Upper lobe of left lung (tissue), 6 donors: Measurements from ENCODE around the gene GSG1L. TPM values are rescaled to one million over a fixed set of nuclear protein-coding genes. Genes with fewer than 3 reads are reported as not detected.
"Not testable (repeated sequence)": the region's sequence is repeated elsewhere in the genome, so short reads cannot be mapped to it uniquely, and the experiment has no call there.

ENCODE experiments used
- ATAC-seq, 2 donors: fragments of 200-7000 bp; cut with Tn5 transposase; one replicate each; pipeline ENCODE4 v1.9.1; 2022; ENCODE audit warnings: mild to moderate bottlenecking in 2 of 2, moderate library complexity in 2 of 2; ENCODE audit not compliant: low FRiP score in 2 of 2
- DNase-seq, 2 donors: peaks; one replicate each; pipeline ENCODE4 v3.0.0-alpha.2; 2019 to 2020
- H3K27ac ChIP-seq, 4 donors: fragments of 200-600 bp; sonication (generic); one replicate each; pipeline ENCODE4 v1.5.1; 2016 to 2019
- H3K27me3 ChIP-seq, 4 donors: fragments of 200-600 bp; sonication (generic); one replicate each; pipeline ENCODE4 v1.5.1; 2017 to 2019
- H3K36me3 ChIP-seq, 4 donors: fragments of 200-600 bp; sonication (generic); one replicate each; pipeline ENCODE4 v1.5.1; 2016 to 2019
- H3K4me1 ChIP-seq, 4 donors: fragments of 200-600 bp; sonication (generic); one replicate each; pipeline ENCODE4 v1.5.1; 2018 to 2019
- H3K4me3 ChIP-seq, 4 donors: fragments of 200-600 bp; sonication (generic); one replicate each; pipeline ENCODE4 v1.5.1; 2017 to 2019; ENCODE audit warnings: mild to moderate bottlenecking in 2 of 4, moderate library complexity in 1 of 4
- H3K9me3 ChIP-seq, 4 donors: fragments of 200-600 bp; sonication (generic); one replicate each; pipeline ENCODE4 v1.5.1; 2018 to 2019
- CTCF ChIP-seq, 6 experiments: fragments of 450-650 bp in 4 of 6; fragments of 200-600 bp in 2 of 6; sonication (generic) in 2 of 6; IDR thresholded peaks; one replicate each; pipeline ENCODE4 v1.5.1; 2016 to 2019; ENCODE audit warnings: antibody characterized with exemption in 6 of 6
- EP300 ChIP-seq, 4 donors: sonication (generic); formaldehyde crosslinking; IDR thresholded peaks; one replicate each; pipeline ENCODE4 v1.5.1; 2017; ENCODE audit warnings: antibody characterized with exemption in 4 of 4, control low read depth in 2 of 4
- POLR2A ChIP-seq, 4 donors: fragments of 450-650 bp; IDR thresholded peaks; one replicate each; pipeline ENCODE4 v1.5.1; 2016 to 2017; ENCODE audit warnings: antibody characterized with exemption in 4 of 4, mild to moderate bottlenecking in 2 of 4
- POLR2AphosphoS5 ChIP-seq, 2 donors: sonication (generic); formaldehyde crosslinking; IDR thresholded peaks; one replicate each; pipeline ENCODE4 v1.5.1; 2017; ENCODE audit warnings: antibody characterized with exemption in 2 of 2
- WGBS, 2 donors: methylation state at CpG; one replicate each; pipeline ENCODE4 v1.1.5; 2017 to 2018; 5-methylcytosine and 5-hydroxymethylcytosine counted together
- total RNA-seq, 6 donors: library from RNA; depleted of rRNA in 4 of 6; stranded (reverse); fragments of >200 nt in 4 of 6; gene quantifications; one replicate each; pipeline versions ENCODE4 v1.1.0 to v1.2.1, GENCODE V29; 2016 to 2021
- donor health status: DM: no; HTN: no; CAD: no; lungs with moderate emphysema.
- donor health status: DM: no; HTN: yes; CAD: no; lungs with severe emphysema.

Gene GSG1L
- total RNA-seq, 6 donors from 2014 or later: 2.2 TPM; not detected in 5

- no peak for TF ChIP-seq CTCF (IDR thresholded peaks at IDR 0.05)
- TF ChIP-seq POLR2AphosphoS5 (IDR thresholded peaks at IDR 0.05): no peak
- TF ChIP-seq POLR2A (IDR thresholded peaks at IDR 0.05): no peak
- no peak for TF ChIP-seq EP300 (IDR thresholded peaks at IDR 0.05)
- 71 to 82% methylated on average over 5 to 6 of the region's 6 CpGs for WGBS, 2 donors
- H3K36me3 ChIP-seq: no peaks in the 10 kb centered on the region
- no peaks in the 10 kb centered on the region for H3K4me1 ChIP-seq
- H3K27ac ChIP-seq: no peak overlapping the region
- no peak for ATAC-seq
- no peak for DNase-seq
- H3K9me3 ChIP-seq: no peaks in the 10 kb centered on the region
- no peaks in the 10 kb centered on the region for H3K27me3 ChIP-seq
- no peak overlapping the region for H3K4me3 ChIP-seq
Observed at GRCh38 chr16:27890006-27890405, 173.5 kb downstream of the GSG1L start.

GRCh38 chr16:27883576-27883975, 179.9 kb downstream of the GSG1L start:
- TF ChIP-seq POLR2A (IDR thresholded peaks at IDR 0.05) (no peak), POLR2AphosphoS5 (IDR thresholded peaks at IDR 0.05) (no peak), EP300 (IDR thresholded peaks at IDR 0.05) (no peak), CTCF (IDR thresholded peaks at IDR 0.05) (no peak)
- DNase-seq (no peak), ATAC-seq (no peak)
- H3K4me1 ChIP-seq: no peaks in the 10 kb centered on the region
- no peaks in the 10 kb centered on the region for H3K36me3 ChIP-seq
- no peak overlapping the region for H3K27ac ChIP-seq
- WGBS, 2 donors: 79 to 86% methylated on average over 4 to 5 of the region's 5 CpGs
- no peaks in the 10 kb centered on the region for H3K9me3 ChIP-seq
- H3K4me3 ChIP-seq: no peak overlapping the region
- no peaks in the 10 kb centered on the region for H3K27me3 ChIP-seq

GRCh38 chr16:27880287-27880686, 183.2 kb downstream of the GSG1L start:
- no peak for DNase-seq
- H3K4me1 ChIP-seq: no peaks in the 10 kb centered on the region
- no peaks in the 10 kb centered on the region for H3K27me3 ChIP-seq
- H3K4me3 ChIP-seq: no peak overlapping the region
- H3K9me3 ChIP-seq: no peaks in the 10 kb centered on the region
- no peaks in the 10 kb centered on the region for H3K36me3 ChIP-seq
- ATAC-seq: no peak
- no peak for TF ChIP-seq POLR2A (IDR thresholded peaks at IDR 0.05)
- TF ChIP-seq CTCF (IDR thresholded peaks at IDR 0.05): no peak
- TF ChIP-seq EP300 (IDR thresholded peaks at IDR 0.05): no peak
- no peak for TF ChIP-seq POLR2AphosphoS5 (IDR thresholded peaks at IDR 0.05)
- 50 to 52% methylated on average over 2 of the region's 2 CpGs for WGBS, 2 donors
- H3K27ac ChIP-seq: no peak overlapping the region

- Histone ChIP-seq H3K36me3 (no peaks in the 10 kb centered on the region), H3K4me1 (no peaks in the 10 kb centered on the region), H3K27me3 (no peaks in the 10 kb centered on the region), H3K9me3 (peaks cover 0 to 3% (median 1%) of the 10 kb centered on the region in 4 donors), H3K4me3 (no peak overlapping the region), H3K27ac (no peak overlapping the region)
- DNase-seq (no peak), ATAC-seq (no peak)
- no peak for TF ChIP-seq CTCF (IDR thresholded peaks at IDR 0.05)
- no peak for TF ChIP-seq POLR2A (IDR thresholded peaks at IDR 0.05)
- TF ChIP-seq POLR2AphosphoS5 (IDR thresholded peaks at IDR 0.05): no peak
- TF ChIP-seq EP300 (IDR thresholded peaks at IDR 0.05): no peak
- WGBS, 2 donors: 74 to 76% methylated on average over 3 of the region's 3 CpGs
Observed at GRCh38 chr16:27879601-27880247, 183.8 kb downstream of the GSG1L start.

- not testable (repeated sequence) for H3K36me3 ChIP-seq, ATAC-seq
- 100% methylated on average over 1 of the region's 1 CpG for WGBS, 2 donors
Observed at GRCh38 chr16:27872627-27873026, 190.9 kb downstream of the GSG1L start.

More at GRCh38 chr16:27872627-27873026, 190.9 kb downstream of the GSG1L start:
- not testable (repeated sequence) for H3K27me3 ChIP-seq, H3K4me1 ChIP-seq, DNase-seq, H3K4me3 ChIP-seq, H3K27ac ChIP-seq
- H3K9me3 ChIP-seq: peaks cover 0 to 14% (median 14%) of the 10 kb centered on the region in 4 donors
